CD4-positive, alpha-beta T cell treated with Interferon alpha-2 for 1 hour (primary cell): ENCODE measurements around the gene SYNJ2.

Experiments
- DNase-seq, 2 donors: peaks; one replicate each; pipeline ENCODE4 v3.0.0-alpha.2; 2020 to 2022

The SYNJ2 gene

DNA sequence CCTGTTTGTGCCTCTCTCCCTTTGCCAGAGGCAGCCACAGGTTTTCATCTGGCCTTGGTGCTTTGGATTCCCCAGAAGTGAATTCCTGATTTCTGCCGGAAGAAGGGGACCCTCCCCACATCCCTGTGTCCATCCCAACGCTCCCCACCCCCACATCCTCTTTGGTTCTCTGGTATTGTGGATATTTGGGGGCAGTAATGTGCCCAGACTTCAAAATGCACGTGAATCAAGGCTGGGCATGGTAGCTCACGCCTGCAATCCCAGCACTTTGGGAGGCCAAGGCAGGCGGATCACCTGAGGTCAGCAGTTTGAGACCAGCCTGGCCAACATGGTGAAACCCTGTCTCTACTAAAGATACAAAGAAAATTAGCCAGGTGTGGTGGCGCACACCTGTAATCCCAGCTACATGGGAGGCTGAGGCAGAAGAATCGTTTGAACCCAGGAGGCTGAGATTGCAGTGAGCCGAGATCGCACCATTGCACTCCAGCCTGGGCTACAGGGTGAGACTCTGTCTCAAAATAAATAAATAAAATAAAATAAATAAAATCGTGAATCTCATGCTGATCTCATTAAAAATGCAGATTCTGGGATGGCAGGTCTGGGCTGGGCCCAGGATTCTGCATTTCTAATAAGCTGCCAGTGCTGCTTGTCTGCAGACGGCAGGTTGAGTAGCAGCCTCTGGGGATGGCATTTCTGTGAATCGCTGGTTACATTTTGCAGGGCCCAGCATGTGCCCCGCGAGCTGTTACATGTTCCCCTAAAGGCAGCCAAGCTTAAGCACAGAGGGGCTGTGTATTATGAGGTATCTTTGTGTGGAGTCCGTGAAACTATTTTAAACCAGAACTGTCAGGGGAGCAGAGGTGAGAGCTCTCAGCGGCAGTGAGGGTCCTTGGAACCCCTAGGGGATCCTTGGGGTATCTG lies 49.0 kb downstream of the SYNJ2 start:
- no peak for DNase-seq

DNA sequence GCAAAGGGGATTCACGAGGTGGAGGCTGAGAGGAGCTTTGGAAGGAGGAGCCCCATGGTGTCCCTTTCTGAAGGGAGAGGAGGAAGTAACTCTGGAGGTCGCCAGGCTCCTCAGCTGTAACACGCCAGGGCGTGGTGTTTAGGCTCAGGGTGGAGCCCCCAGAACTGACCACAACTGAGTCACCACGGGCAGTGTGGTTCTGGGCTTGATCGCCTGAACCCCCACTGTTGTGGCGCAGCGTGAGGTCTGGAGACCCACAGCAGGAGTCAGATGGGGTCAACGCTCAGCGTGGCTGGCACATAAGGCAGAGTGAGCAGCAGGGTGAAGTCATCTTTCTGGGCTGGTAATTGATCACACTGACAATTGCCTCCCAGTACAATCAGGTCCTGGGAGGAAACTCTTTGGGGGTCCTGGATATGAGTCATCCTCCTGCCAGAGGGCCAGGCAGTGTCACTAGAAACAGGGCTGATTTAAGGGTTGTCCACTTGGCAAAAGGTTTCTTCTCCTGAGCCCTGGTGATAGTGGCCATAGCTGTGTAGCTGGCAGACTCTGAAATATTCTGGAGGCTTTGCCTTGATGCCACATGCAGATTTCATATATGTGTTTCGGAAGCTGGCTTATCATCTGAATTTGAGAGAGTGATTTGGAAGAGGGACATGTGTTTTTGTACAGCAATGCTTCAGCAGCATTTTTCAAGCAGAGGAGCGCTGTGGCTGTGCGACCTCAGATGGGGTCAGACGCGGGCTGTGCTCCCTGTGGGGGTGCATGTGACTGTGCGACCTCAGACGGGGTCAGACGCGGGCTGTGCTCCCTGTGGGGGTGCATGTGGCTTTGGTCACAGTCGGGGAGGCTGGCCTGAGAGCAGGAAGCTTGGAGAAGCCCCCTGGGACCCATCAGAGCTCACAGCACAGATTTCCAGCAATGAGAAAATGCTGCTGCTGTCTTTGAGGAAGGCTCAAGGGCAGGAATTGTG lies 50.0 kb downstream of the SYNJ2 start:
- DNase-seq = peak; percentile 31 to 68

DNA sequence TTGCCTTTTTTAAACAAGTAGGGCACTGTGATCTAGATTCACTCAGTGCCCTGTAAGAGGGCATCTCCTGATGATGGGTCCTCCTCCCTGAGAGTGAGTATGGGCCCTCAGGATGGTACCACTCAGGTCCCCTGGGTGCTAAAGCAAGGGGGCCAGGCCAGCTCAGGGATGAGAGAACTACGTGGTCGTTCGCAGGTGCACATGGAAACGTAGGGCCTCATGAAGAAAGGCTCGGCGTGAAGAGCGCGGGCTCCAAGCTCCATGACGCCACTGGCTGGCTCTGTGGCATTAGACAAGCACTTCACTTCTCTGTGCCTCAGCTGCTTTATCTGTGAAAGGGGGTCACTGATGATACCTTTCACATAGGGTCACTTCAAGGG lies 50.7 kb downstream of the SYNJ2 start:
- DNase-seq = no peak

DNA sequence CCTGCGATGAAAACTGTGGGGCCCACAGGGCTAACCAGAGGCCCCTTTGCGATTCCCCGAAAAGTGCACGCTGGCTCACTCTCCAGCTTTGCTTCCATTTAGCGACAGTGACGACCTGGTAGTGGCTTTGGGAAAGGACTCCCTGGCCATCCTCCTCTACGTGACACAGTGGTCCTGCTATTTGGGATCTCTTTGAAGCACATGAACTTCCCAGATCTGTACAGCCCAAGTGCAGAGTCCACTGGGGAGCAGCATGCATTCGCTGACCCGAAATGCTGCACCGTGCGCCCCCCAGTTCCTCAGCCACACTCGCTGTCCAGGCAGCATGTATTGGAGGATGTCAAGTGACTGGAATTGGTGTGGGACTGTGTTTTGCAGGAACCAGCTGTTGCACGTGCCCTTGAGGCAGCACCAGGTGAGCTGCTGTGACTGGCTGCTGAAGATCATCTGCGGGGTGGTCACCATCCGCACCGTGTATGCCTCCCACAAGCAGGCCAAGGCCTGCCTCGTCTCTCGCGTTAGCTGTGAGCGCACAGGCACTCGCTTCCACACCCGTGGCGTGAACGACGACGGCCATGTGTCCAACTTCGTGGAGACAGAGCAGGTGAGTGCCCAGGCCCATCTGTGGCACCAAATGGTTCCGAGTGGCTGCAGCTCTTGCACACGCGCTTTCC lies 51.6 kb downstream of the SYNJ2 start:
- no peak for DNase-seq

DNA sequence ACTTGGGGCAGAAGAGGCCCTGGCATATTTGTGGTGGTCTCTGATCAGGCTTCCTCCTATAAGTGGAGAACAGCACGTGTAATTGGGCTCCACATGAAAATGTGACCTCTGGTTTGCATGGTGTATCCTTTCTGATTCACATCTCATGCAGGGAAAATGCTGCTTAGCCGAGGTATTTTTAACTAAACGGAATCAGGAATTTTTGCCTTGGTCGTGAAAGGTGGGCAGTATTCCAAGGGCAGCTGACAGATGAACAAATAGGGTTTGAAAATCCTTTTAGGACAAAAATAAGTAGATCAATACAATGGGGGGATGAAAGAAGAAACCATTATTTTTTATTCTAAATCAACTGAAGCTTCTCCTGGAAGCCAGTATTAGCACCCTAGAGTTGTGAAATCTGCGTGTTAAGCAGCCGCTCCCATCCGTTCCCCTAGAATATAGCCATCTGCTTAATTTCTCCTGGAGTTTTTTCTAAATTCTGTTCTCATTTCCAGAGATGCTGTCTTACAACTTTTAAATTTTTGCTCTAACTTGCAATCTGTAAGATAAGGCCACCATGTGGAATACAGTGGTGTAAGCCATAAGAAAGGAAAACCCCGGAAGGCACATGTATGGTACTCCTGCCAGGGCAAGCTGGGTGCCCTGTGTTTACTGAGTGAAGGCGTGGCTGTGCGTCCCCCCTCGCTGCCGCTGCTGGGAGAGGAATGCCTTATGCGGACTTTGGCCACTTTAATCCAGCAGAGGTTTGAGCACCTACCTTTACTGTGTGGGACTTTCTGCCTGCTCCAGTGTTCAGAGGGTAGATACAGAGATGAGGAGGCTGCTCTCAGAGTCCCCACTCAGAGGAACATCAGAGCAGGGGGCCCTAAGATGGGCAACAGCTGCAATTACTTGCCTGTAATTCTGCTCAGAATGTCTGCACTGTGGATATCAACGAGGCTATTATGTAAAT lies 52.4 kb downstream of the SYNJ2 start:
- DNase-seq = no peak

DNA sequence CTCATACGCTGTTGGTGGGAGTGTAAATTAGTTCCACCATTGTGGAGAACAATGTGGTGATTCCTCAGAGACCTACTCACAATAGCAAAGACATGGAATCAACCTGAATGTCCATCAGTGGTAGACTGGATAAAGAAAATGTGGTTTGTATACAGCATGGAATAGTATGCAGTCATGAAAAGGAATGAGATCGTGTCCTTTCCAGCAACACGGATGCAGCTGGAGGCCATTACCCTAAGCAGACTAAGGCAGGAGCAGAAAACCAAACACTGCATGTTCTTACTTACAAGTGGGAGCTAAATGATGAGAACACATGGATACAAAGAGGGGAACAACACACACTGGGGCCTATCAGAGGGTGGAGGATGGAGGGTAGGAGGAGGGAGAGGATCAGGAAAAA lies 54.6 kb downstream of the SYNJ2 start:
- DNase-seq = no peak

DNA sequence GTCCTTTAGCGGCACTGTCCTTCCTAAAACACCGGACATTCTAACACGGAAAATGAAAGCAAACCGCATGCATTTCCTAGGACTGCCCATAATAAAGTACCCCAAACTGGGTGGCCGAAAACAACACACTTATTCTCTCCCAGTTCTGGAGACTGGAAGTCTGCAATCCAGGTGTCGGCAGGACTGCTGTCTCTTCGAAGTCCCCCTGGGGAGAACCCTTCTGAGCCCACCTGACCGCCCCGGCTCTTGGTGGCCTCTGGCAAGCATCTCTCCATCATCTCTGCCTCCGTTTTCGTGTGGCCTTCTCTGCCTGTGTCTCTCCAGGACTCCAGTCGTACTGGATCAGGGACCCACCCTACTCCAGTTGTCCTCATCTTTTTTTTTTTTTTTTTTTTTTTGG lies 55.4 kb downstream of the SYNJ2 start:
- no peak for DNase-seq

DNA sequence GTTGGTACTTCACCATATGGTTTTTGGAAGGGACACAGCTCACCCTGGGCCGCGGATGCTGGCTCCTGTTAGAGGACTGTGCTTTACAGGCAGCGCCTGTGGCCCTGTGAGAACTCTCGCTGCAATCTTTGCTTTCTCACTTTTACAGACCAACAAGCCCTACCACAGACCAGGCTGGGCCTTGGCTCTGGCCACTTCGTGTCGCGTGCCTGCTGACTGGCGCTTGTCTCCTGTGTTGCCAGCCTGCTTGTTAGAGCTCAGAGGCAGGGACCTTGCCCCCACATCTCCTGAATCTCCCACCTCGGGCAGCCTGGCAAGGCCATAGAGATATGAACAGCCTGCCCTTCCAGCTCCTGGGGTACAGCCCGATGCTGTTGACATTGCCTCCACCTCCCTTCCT lies 56.1 kb downstream of the SYNJ2 start:
- no peak for DNase-seq

DNA sequence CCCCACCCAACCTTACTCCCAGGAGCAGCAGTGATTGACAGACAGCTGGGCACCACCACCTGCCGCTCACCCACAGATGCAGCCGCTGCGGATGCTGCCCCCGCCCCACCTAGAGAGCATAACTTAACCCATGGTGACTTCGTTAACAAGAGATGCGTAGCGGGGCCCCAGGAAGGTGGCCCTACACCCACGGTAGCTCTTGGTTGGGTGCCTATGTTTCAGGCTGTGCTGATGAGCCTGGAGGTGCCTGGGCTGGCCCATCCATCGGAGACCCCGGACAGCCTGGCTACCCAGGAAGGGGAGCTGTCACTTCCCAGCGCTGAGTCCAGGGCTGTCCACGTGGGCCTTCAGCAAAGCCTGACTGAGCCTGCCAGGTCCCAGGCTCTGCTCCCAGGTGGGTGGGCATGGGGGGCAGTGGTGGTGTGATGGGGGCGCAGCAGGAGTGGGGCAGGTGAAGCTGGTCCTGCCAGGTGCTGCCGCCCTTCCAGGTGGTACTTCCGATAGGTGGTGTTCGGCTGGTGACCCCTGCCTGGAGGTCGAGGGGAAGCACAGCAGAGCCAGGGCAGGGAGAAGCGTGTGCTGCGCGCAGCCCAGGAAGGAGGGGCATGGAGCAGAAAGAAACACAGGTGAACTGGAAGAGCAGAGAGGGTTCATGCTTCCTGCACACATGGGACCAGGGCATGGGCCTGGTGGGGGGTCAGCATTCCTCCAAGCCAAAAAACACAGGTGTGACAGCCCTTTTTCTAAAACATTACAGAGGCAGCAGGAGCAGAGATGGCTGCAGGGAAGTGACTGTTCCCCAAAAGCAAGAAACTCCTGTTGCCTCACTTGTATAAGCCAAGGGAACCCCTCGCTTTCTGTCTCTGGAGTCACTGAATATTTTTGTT lies 56.9 kb downstream of the SYNJ2 start:
- DNase-seq = no peak

DNA sequence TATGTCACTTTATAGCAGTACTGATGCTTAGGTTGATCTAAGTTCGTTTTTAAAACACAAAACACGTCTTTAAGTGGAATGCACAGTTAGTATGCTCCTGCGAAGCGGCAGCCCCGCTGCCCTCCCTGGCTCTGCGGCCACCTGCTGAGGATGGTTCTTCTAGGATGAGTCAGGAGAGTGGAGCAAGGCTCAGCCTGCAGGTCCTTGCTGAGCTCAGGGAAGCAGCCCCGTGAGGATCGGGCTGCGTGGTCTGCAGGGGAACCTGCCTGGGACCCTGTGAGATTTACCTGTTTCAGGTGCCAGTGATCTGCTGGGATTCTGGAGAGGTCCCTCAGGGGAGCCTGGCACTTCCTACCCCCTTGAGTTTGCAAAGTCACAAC lies 57.5 kb downstream of the SYNJ2 start:
- no peak for DNase-seq

DNA sequence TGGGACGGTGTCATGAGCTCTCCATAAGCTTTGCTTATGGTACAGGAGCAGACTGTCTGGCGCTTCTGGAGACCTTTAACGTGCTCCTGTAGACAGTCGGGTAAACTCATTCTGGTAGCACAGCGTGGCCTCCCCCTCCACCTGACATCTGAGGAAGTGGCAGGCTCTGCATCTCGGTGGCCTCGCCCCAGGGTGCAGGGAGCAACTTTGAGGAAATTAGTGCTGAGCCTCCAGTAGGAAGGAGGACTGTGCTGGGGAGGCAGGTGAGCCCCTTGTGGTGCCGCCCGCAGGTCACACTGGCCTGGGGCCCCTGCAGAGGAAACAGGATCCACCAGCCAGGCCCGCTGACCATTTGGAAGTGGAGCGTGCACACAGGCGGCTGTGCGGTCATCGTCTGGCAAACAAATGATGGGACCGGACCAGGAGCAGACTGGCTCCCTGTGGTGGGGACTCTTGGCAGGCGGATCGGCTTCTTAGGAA lies 57.9 kb downstream of the SYNJ2 start:
- DNase-seq = no peak

DNA sequence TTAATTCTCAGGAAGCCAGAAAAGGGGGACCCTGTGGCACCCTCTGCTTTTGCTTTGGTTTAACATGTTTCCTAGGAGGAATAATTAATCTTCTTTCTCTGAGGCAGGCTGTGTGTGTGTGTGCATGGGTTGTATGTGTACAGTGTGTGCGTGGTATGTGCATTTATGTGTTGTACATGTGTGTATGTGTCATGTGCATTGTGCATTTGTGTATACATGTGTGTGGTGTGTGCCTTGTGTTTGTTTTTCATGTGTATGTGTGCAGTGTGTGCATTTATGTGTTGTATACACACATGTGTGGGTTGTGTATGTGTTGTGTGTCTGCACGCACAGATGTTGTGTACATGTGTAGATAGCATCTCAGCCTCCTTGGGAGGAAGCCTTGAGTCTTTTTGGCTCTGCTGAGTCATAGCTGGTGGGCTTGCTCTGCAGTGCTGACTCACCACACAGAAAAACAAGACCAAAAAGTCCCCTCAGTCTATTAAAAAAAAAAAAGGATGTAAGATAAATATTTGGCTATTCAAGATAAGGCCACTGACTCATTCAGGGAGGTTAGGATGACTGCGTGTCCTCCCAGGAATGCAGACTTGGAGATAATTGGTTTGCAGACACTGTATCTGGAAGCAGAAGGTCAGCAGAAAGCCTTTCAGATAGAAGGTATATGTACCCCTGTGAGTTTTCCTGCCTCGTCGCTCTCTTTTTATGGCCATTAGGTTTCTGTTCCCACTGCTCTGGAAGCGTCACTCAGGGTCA lies 58.6 kb downstream of the SYNJ2 start:
- DNase-seq = no peak

DNA sequence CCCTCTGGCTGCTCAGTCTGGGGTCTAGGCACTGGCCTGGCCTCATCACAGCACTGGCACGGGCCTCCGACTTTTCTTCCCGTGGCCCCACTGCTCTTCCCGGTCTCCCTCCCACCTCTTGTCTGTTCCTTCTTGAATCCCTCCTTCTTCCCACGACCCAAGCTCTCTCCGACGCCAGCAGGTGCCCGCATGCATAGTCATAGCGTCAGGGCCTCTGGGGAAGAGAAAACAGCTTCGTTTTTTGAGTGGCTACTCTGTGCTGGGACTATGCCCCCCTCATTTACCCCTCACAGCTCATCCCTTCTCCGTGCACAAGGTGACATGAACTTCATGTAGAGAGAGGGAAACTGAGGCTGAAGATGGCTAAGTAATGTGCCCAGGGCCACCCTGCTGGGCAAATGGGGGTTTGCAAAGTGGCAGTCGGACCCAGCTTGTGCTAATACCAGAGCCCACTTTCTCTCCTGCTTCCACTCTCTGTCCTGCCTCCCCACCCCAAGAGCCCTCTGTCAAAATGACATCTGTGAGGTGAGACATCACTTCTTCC lies 59.2 kb downstream of the SYNJ2 start:
- DNase-seq = no peak

DNA sequence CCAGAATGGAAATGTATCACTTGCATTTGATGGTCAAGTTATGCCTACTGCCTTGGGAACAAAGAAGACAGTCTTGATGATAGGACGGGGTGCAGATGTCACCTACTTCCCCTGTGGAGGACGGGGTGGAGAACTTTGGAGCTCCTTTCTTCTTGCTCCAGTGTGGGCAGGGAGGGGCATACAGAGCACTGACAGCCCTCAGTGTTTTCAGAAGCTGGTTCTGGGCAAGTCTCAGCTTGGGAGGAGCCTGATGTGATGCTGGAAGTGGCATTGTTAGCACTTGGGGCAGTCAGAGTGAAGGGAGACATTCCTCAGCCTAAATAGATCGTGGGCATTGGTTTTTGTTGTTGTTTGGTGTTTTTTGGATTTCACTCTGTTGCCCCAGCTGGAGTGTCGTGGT lies 59.7 kb downstream of the SYNJ2 start:
- DNase-seq = no peak

DNA sequence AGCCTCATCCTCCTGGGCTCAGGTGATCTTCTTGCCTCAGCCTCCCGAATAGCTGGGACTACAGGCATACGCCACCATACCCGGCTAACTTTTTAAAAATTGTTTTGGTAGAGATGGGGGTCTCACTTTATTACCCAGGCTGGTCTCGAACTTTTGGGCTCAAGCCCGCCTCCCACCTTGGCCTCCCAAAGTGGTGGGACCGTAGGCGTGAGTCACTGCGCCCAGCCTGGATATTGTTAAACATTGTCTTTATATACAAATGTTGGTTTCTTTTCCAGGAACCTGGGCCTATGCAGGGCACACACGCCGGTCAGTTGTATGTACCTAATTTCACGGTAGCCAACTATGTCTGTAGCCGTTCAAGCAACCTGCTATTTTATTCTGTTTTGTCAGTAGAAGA lies 60.1 kb downstream of the SYNJ2 start:
- DNase-seq = no peak

DNA sequence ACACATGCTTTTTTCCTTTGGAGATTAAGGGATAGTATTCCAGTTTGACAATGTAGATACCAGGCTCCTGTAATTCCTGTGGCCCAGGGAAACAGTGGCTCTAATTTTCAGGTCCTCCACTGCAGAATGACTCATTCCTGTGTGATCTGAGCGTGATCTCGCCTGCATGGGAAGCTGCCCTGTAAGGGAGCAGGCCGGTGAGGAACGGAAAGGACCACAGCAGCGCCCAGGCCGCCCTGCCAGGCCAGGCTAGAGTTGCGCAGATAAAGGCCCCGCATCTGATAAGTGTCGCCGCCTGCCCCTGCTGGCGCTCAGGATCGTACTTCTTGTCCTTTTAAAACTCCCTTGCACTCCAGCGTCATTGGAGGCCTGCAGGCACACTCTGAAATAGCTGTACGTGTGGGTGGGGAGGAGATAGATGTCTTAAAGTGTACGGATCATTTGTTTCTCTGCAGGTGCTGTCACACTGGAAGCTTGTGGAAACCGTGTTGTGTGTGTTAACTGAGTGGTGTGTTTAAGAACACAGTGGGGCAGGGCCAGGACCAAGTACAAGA lies 60.7 kb downstream of the SYNJ2 start:
- DNase-seq = no peak

DNA sequence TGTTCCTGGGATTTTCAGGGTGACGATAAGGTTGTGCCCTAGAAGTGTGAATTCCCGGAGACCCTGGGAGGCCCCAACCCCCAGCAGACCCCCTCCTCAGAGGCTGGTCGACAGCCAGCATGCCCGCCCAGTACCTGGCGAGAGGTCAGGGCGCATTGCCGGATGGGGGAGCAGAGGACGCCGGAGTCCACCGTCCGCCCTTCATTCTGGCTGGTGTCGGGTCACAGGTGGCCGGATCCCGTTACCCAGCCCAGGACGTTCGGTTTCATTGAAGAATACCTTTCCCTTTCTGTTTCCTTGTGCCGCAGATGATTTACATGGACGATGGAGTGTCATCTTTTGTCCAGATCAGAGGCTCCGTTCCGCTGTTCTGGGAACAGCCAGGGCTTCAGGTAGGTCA lies 61.3 kb downstream of the SYNJ2 start:
- no peak for DNase-seq

DNA sequence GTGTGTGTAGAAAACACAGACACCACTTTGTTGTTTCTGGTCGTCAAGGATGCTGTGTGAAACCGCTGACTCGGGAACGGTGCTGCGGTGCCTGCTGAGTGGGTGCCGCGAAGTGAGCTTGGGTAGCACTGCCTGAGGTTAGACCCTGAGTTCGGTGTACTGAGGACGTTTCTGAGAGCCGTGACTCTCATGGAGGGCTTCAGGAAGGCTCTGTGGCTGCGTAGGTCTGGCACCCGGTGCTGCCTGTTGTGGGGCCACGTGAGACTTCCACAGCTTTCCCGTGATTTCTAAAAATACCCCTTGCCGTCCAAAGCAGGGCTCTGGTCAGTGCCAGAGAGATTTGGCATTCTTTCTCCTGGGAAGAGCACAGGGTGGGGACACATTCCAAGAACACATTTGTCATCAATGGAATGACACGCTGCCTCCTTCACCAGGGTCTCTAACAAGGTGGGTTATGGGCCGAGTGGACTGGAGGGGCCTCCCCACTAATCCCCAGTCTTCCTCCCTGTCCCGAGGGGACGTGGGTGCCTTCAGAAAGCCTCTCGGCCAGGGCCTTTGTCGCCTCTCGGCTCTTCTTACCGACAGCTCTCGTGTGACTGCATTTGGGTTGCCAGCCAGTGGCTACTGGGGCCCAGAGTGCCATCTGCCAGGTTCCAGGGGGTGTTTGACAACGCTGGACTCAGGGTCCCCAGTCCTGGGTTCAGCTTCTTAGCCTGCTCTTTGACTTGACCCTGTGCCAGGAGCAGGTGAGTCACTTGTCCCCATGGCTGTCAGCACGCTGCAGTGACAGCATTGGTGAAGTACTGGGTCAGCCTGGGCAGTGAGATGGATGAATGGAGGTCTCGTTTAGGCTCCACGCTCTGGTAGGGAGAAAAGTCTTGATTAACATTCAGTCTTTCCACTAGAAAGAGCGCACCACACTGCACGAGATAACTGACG lies 62.2 kb downstream of the SYNJ2 start:
- no peak for DNase-seq
